ENCODE measurements around the gene JCAD.

The JCAD gene

GRCh38 chr10:30058570-30059132, 735 bp downstream of the JCAD start:
- Histone ChIP-seq H3K36me3 (ENCODE audit: control insufficient read depth, insufficient read depth, low read length) (no peaks in the 10 kb centered on the region), H3K4me1 (peaks cover 17% of the 10 kb centered on the region), H3K27ac (peak overlapping the region; percentile 69), H3K79me2 (peaks cover 3% of the 10 kb centered on the region), H3K4me3 (ENCODE audit: low read depth, low read length) (peak overlapping the region; percentile 57), H3K4me2 (ENCODE audit: low read length) (peak overlapping the region; percentile 79), H2AFZ (peak overlapping the region; percentile 97), H3K9me3 (ENCODE audit: control insufficient read depth, low read length) (no peaks in the 10 kb centered on the region), H3K27me3 (ENCODE audit: control insufficient read depth, insufficient read depth, low read length) (no peaks in the 10 kb centered on the region), H3K9ac (no peak overlapping the region)
- TF ChIP-seq CTCF (IDR thresholded peaks at IDR 0.05), result no peak

DNA sequence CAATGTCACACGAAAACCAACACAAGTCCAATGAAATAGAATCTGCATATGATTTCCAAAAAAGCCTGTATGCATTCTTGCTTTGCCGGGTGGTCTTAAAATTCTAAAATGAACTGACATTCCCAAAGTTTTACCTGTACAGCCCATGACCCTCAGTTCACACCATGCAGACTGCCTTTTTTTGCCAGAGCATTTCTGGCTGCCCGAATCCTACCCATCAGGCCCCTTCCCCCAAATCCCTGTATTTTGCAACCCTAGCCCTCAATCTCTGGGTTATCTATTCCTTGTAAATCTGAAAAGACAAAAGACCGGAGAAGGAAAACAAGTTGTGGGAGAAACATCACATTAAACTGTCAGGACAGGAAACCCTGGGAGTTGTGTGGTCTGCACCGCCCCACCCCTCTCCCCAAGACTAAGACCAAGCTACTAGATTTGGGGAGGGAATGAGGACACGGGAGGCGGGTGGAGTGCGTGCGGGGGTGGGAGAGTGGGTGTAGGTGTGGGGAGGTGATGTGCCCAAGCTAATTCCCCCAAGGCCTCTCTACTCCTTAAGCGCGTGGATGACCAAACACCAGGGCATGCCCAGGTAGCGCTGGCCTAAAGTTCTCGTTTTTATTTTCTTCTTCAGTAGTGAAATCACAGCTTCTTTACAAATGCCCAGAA, 1.4 kb downstream of the JCAD start:
- H3K27me3 ChIP-seq (ENCODE audit: control insufficient read depth, insufficient read depth, low read length), result no peaks in the 10 kb centered on the region
- no peak overlapping the region for H3K9ac ChIP-seq
- no peak for TF ChIP-seq CTCF (IDR thresholded peaks at IDR 0.05)
- H3K4me3 ChIP-seq (ENCODE audit: low read depth, low read length), result peak overlapping the region; percentile 57
- peaks cover 17% of the 10 kb centered on the region for H3K4me1 ChIP-seq
- peak overlapping the region; percentile 97 for H2AFZ ChIP-seq
- peak overlapping the region; percentile 79 for H3K4me2 ChIP-seq (ENCODE audit: low read length)
- peaks cover 3% of the 10 kb centered on the region for H3K79me2 ChIP-seq
- H3K9me3 ChIP-seq (ENCODE audit: control insufficient read depth, low read length), result no peaks in the 10 kb centered on the region
- H3K36me3 ChIP-seq (ENCODE audit: control insufficient read depth, insufficient read depth, low read length), result no peaks in the 10 kb centered on the region
- peak overlapping the region; percentile 69 for H3K27ac ChIP-seq

DNA sequence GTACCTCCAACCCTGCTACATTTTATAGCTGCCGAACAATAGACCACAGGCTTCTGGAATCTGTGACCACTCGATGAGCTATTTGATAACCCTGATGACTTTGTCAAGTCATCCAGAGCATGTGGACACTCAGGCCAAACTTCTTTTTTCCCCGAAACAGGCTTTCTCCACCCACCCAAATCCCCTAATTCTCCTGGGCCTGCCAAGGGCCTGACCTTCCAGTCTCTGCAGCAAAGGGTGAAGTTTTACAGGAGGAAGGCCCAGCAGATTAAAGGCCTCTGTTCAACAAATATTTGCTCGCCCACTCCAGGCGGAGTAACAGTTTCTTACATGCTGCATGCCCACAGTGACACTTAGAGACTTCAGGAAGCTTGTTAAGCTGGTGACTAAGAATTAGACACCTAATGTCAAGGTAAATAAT, 2.0 kb downstream of the JCAD start:
- Histone ChIP-seq H3K36me3 (ENCODE audit: control insufficient read depth, insufficient read depth, low read length) (no peaks in the 10 kb centered on the region), H3K4me1 (peaks cover 17% of the 10 kb centered on the region), H3K9ac (no peak overlapping the region), H3K27ac (peak overlapping the region; percentile 69), H3K4me3 (ENCODE audit: low read depth, low read length) (no peak overlapping the region), H3K4me2 (ENCODE audit: low read length) (no peak overlapping the region), H3K27me3 (ENCODE audit: control insufficient read depth, insufficient read depth, low read length) (no peaks in the 10 kb centered on the region), H3K79me2 (peaks cover 3% of the 10 kb centered on the region), H2AFZ (peak overlapping the region; percentile 72), H3K9me3 (ENCODE audit: control insufficient read depth, low read length) (no peaks in the 10 kb centered on the region)
- TF ChIP-seq CTCF (IDR thresholded peaks at IDR 0.05), result no peak

DNA sequence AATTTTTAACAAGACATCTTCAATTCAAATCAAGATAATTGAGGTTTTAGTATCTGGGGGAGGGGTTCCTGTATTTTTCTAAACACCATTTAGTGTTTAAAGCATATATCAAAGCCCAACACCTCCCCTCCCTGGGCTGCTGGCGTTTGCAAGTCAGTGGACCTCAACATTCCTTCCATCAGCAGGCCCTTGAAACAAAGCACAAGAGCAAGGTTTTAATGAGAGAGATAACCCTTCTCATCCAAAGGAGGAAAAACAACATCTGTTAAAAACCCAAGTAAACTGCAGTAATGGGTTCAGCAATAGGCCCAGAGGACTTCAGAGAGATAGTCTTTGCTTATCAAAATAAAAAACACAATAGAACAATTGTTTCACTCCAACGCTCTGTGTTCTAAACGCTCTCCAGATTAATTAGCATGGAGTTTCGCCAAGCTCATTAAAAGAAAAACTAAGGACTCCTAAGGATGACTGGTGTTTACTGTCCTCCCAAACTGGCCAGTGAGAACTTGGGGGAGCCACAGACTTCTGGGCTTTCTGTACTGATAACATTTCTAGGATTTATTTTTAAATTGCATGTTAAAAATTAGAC, 2.5 kb downstream of the JCAD start:
- H2AFZ ChIP-seq, result peak overlapping the region; percentile 13
- no peaks in the 10 kb centered on the region for H3K27me3 ChIP-seq (ENCODE audit: control insufficient read depth, insufficient read depth, low read length)
- H3K36me3 ChIP-seq (ENCODE audit: control insufficient read depth, insufficient read depth, low read length), result no peaks in the 10 kb centered on the region
- TF ChIP-seq CTCF (IDR thresholded peaks at IDR 0.05), result no peak
- H3K4me1 ChIP-seq, result peaks cover 17% of the 10 kb centered on the region
- peak overlapping the region; percentile 69 for H3K27ac ChIP-seq
- H3K4me2 ChIP-seq (ENCODE audit: low read length), result peak overlapping the region; percentile 4
- H3K9ac ChIP-seq, result no peak overlapping the region
- H3K79me2 ChIP-seq, result peaks cover 3% of the 10 kb centered on the region
- H3K9me3 ChIP-seq (ENCODE audit: control insufficient read depth, low read length), result no peaks in the 10 kb centered on the region
- peak overlapping the region; percentile 11 for H3K4me3 ChIP-seq (ENCODE audit: low read depth, low read length)

Data from parathyroid adenoma (tissue), 2 donors.